ENCODE measurements around the gene SBNO2.

SBNO2 gene

GRCh38 chr19:1216756-1217155 is 42.7 kb upstream of the SBNO2 start:
- no peak overlapping the region for H3K27ac ChIP-seq (ENCODE audit: low read length)
- H3K4me3 ChIP-seq (ENCODE audit: low read depth in 1 of 2, low read length in 2 of 2): no peak overlapping the region
- H4K20me1 ChIP-seq (ENCODE audit: insufficient read depth, low read length): peaks cover 71% of the 10 kb centered on the region
- peaks cover 72% of the 10 kb centered on the region for H3K36me3 ChIP-seq (ENCODE audit: insufficient read depth, low read length)
- H3K9ac ChIP-seq (ENCODE audit: low read depth, low read length): no peak overlapping the region
- no peaks in the 10 kb centered on the region for H3K4me1 ChIP-seq (ENCODE audit: insufficient read depth, low read length)
- no peaks in the 10 kb centered on the region for H3K9me3 ChIP-seq (ENCODE audit: insufficient read depth, low read length, severe bottlenecking)
- TF ChIP-seq, protein P1, sequence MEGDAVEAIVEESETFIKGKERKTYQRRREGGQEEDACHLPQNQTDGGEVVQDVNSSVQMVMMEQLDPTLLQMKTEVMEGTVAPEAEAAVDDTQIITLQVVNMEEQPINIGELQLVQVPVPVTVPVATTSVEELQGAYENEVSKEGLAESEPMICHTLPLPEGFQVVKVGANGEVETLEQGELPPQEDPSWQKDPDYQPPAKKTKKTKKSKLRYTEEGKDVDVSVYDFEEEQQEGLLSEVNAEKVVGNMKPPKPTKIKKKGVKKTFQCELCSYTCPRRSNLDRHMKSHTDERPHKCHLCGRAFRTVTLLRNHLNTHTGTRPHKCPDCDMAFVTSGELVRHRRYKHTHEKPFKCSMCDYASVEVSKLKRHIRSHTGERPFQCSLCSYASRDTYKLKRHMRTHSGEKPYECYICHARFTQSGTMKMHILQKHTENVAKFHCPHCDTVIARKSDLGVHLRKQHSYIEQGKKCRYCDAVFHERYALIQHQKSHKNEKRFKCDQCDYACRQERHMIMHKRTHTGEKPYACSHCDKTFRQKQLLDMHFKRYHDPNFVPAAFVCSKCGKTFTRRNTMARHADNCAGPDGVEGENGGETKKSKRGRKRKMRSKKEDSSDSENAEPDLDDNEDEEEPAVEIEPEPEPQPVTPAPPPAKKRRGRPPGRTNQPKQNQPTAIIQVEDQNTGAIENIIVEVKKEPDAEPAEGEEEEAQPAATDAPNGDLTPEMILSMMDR (IDR thresholded peaks at IDR 0.05; ENCODE audit: borderline replicate concordance, extremely low read depth, low read length, poor library complexity, severe bottlenecking): no peak
- TF ChIP-seq EZH2 (IDR thresholded peaks at IDR 0.05; ENCODE audit: borderline replicate concordance, low read depth, low read length, severe bottlenecking): no peak
- no peaks in the 10 kb centered on the region for H3K27me3 ChIP-seq (ENCODE audit: insufficient read depth, low read length, poor library complexity)
- no peak overlapping the region for H2AFZ ChIP-seq (ENCODE audit: low read depth, low read length)
- ATAC-seq (ENCODE audit: insufficient read depth, low read depth) (no peak), DNase-seq (no peak)
- H3K4me2 ChIP-seq (ENCODE audit: insufficient read depth, low read length): no peak overlapping the region
- peaks cover 79% of the 10 kb centered on the region for H3K79me2 ChIP-seq (ENCODE audit: insufficient read depth, low read length)

DNA sequence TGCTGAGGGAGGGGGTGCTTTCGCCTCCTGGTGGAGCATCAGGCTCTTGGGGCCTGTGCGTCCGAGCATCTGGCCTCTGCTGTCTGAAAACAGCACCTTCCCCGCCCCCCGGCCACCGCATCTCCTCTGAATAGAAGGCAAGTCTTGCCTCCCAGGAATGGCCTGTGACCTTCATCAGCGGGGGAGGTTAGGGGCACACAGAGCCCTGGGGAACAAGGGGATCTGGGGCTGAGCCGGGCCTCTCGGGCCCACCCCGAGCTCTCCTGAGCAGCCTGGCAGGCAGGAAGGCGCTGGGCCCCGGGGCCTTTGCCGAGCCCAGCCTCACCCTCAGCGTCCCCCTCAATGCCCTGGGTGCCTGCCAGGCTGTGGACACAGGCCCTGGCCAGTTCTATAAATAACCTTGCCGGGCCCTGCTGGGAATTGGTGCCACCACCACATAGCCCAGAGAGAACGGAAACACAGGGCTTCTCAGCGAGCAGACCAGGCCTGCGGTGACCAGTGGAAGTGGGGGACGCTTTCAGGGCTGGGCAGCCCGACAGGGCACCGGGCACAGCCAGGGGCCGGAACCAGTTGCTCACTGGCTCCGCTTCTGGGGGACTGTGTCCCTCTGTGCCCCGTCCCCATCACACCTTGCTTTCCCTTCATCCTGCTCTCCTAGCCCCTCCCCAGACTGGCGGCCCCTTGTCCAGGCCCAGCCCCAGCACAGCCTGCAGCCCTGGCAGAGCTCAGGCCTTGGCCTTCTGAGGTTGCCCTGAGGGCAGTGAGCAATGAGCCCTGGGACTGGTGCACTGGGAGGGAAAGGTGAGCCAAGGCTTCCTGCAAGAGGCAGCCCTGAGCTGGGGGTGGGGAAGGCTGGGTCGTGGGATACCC is 41.0 kb upstream of the SBNO2 start:
- ATAC-seq (ENCODE audit: insufficient read depth, low read depth): no peak
- H3K4me1 ChIP-seq (ENCODE audit: insufficient read depth, low read length): peaks cover 2% of the 10 kb centered on the region
- no peak for DNase-seq
- peaks cover 68% of the 10 kb centered on the region for H3K36me3 ChIP-seq (ENCODE audit: insufficient read depth, low read length)
- H3K27me3 ChIP-seq (ENCODE audit: insufficient read depth, low read length, poor library complexity): no peaks in the 10 kb centered on the region
- H3K4me2 ChIP-seq (ENCODE audit: insufficient read depth, low read length): no peak overlapping the region
- no peak overlapping the region for H2AFZ ChIP-seq (ENCODE audit: low read depth, low read length)
- TF ChIP-seq, protein P1 (IDR thresholded peaks at IDR 0.05; ENCODE audit: borderline replicate concordance, extremely low read depth, low read length, poor library complexity, severe bottlenecking): no peak
- no peak for TF ChIP-seq EZH2 (IDR thresholded peaks at IDR 0.05; ENCODE audit: borderline replicate concordance, low read depth, low read length, severe bottlenecking)
- peaks cover 70% of the 10 kb centered on the region for H4K20me1 ChIP-seq (ENCODE audit: insufficient read depth, low read length)
- H3K27ac ChIP-seq (ENCODE audit: low read length): no peak overlapping the region
- peaks cover 91% of the 10 kb centered on the region for H3K79me2 ChIP-seq (ENCODE audit: insufficient read depth, low read length)
- H3K9ac ChIP-seq (ENCODE audit: low read depth, low read length): no peak overlapping the region
- H3K4me3 ChIP-seq (ENCODE audit: low read depth in 1 of 2, low read length in 2 of 2): no peak overlapping the region
- no peaks in the 10 kb centered on the region for H3K9me3 ChIP-seq (ENCODE audit: insufficient read depth, low read length, severe bottlenecking)

DNA sequence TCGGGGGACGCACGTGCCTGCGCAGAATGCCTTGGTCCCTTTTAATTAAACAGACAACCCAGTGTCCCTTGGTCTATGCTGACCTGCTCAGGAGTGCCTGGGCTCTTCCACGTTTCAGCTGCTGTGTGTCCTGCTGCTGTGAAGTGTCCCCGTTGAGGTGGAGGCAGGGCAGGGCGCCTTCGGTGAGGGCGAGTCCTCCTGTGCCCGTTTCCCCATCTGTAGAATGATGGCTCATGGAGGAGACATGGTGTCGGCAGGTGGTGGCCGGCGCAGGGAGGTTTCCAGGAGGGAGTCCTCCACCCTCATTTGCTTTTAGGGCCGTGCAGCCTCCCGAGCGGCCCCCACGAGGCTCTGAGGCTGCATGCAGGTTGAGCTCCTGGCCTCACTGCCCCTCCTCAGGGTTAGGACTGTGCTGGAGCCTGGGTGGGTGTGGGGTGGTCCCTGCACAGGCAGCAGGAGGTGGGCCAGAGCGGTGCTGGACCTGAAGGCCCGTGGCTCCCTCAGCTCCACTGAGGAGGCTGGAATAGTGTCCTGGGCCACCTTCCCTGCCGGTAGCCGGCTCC is 40.3 kb upstream of the SBNO2 start:
- H3K79me2 ChIP-seq (ENCODE audit: insufficient read depth, low read length): peaks cover 95% of the 10 kb centered on the region
- H3K27me3 ChIP-seq (ENCODE audit: insufficient read depth, low read length, poor library complexity): no peaks in the 10 kb centered on the region
- H4K20me1 ChIP-seq (ENCODE audit: insufficient read depth, low read length): peaks cover 73% of the 10 kb centered on the region
- H3K36me3 ChIP-seq (ENCODE audit: insufficient read depth, low read length): peaks cover 70% of the 10 kb centered on the region
- TF ChIP-seq, protein P1 (IDR thresholded peaks at IDR 0.05; ENCODE audit: borderline replicate concordance, extremely low read depth, low read length, poor library complexity, severe bottlenecking): no peak
- no peak for TF ChIP-seq EZH2 (IDR thresholded peaks at IDR 0.05; ENCODE audit: borderline replicate concordance, low read depth, low read length, severe bottlenecking)
- no peak overlapping the region for H3K27ac ChIP-seq (ENCODE audit: low read length)
- H3K4me1 ChIP-seq (ENCODE audit: insufficient read depth, low read length): peaks cover 9% of the 10 kb centered on the region
- H3K4me2 ChIP-seq (ENCODE audit: insufficient read depth, low read length): no peak overlapping the region
- ATAC-seq (ENCODE audit: insufficient read depth, low read depth) (no peak), DNase-seq (no peak)
- no peak overlapping the region for H2AFZ ChIP-seq (ENCODE audit: low read depth, low read length)
- H3K9ac ChIP-seq (ENCODE audit: low read depth, low read length): no peak overlapping the region
- no peaks in the 10 kb centered on the region for H3K9me3 ChIP-seq (ENCODE audit: insufficient read depth, low read length, severe bottlenecking)
- no peak overlapping the region for H3K4me3 ChIP-seq (ENCODE audit: low read depth in 1 of 2, low read length in 2 of 2)
